ENCODE measurements around the gene ANGPTL4.
A peak's percentile ranks its signal among the peaks of the same experiment; 100 is the strongest.

ANGPTL4 gene

GRCh38 chr19:8360196-8360595 is 3.8 kb upstream of the ANGPTL4 start:
- Histone ChIP-seq H3F3A (ENCODE audit: insufficient read depth, low read length) (no peaks in the 10 kb centered on the region), H3K9ac (ENCODE audit: low read length) (no peak overlapping the region), H3K4me1 (ENCODE audit: low read length) (peaks cover 8% of the 10 kb centered on the region), H3K27me3 (replicated peaks; ENCODE audit: insufficient read depth, low read length) (peaks cover 23% of the 10 kb centered on the region), H3K9me3 (replicated peaks; ENCODE audit: insufficient read depth, low read length) (no peaks in the 10 kb centered on the region), H2AFZ (ENCODE audit: low read length) (no peak overlapping the region), H3K79me2 (ENCODE audit: low read length) (no peaks in the 10 kb centered on the region), H3K36me3 (replicated peaks; ENCODE audit: insufficient read depth, low read length) (no peaks in the 10 kb centered on the region), H4K20me1 (ENCODE audit: insufficient read depth, low read length) (no peaks in the 10 kb centered on the region), H3K4me2 (ENCODE audit: low read depth, low read length) (no peak overlapping the region), H3K27ac (ENCODE audit: low read length) (no peak overlapping the region), H3K9me2 (replicated peaks; ENCODE audit: insufficient read depth, low read length) (no peaks in the 10 kb centered on the region), H3K4me3 (ENCODE audit: low read length) (no peak overlapping the region)
- no peak for DNase-seq
- no peak for TF ChIP-seq CTCF (IDR thresholded peaks at IDR 0.05; ENCODE audit: low read length)
- no peak for TF ChIP-seq EZH2phosphoT487 (IDR thresholded peaks at IDR 0.05; ENCODE audit: low read length)
- TF ChIP-seq EZH2 (optimal IDR thresholded peaks at IDR 0.05; ENCODE audit: low read depth, low read length), result no peak

- H3K9ac ChIP-seq (ENCODE audit: low read length), result no peak overlapping the region
- no peaks in the 10 kb centered on the region for H3K79me2 ChIP-seq (ENCODE audit: low read length)
- no peaks in the 10 kb centered on the region for H3K36me3 ChIP-seq (replicated peaks; ENCODE audit: insufficient read depth, low read length)
- no peak overlapping the region for H3K27ac ChIP-seq (ENCODE audit: low read length)
- H2AFZ ChIP-seq (ENCODE audit: low read length), result no peak overlapping the region
- no peaks in the 10 kb centered on the region for H3K9me2 ChIP-seq (replicated peaks; ENCODE audit: insufficient read depth, low read length)
- peaks cover 8% of the 10 kb centered on the region for H3K4me1 ChIP-seq (ENCODE audit: low read length)
- H3F3A ChIP-seq (ENCODE audit: insufficient read depth, low read length), result no peaks in the 10 kb centered on the region
- DNase-seq, result peak; percentile 15
- no peak overlapping the region for H3K4me3 ChIP-seq (ENCODE audit: low read length)
- no peaks in the 10 kb centered on the region for H3K9me3 ChIP-seq (replicated peaks; ENCODE audit: insufficient read depth, low read length)
- no peaks in the 10 kb centered on the region for H4K20me1 ChIP-seq (ENCODE audit: insufficient read depth, low read length)
- H3K27me3 ChIP-seq (replicated peaks; ENCODE audit: insufficient read depth, low read length), result peaks cover 34% of the 10 kb centered on the region
- no peak for TF ChIP-seq EZH2phosphoT487 (IDR thresholded peaks at IDR 0.05; ENCODE audit: low read length)
- no peak for TF ChIP-seq EZH2 (optimal IDR thresholded peaks at IDR 0.05; ENCODE audit: low read depth, low read length)
- no peak for TF ChIP-seq CTCF (IDR thresholded peaks at IDR 0.05; ENCODE audit: low read length)
- peak overlapping the region; percentile 72 for H3K4me2 ChIP-seq (ENCODE audit: low read depth, low read length)
These were observed 1.8 kb upstream of the ANGPTL4 start for GRCh38 chr19:8361921-8362793.

GRCh38 chr19:8366121-8366581 is 2.2 kb downstream of the ANGPTL4 start:
- no peaks in the 10 kb centered on the region for H3F3A ChIP-seq (ENCODE audit: insufficient read depth, low read length)
- no peak overlapping the region for H3K4me2 ChIP-seq (ENCODE audit: low read depth, low read length)
- no peaks in the 10 kb centered on the region for H4K20me1 ChIP-seq (ENCODE audit: insufficient read depth, low read length)
- no peaks in the 10 kb centered on the region for H3K79me2 ChIP-seq (ENCODE audit: low read length)
- no peak overlapping the region for H3K27ac ChIP-seq (ENCODE audit: low read length)
- H3K36me3 ChIP-seq (replicated peaks; ENCODE audit: insufficient read depth, low read length), result no peaks in the 10 kb centered on the region
- TF ChIP-seq EZH2phosphoT487 (IDR thresholded peaks at IDR 0.05; ENCODE audit: low read length), result no peak
- no peak for TF ChIP-seq EZH2 (optimal IDR thresholded peaks at IDR 0.05; ENCODE audit: low read depth, low read length)
- TF ChIP-seq CTCF (IDR thresholded peaks at IDR 0.05; ENCODE audit: low read length), result no peak
- H3K9me3 ChIP-seq (replicated peaks; ENCODE audit: insufficient read depth, low read length), result no peaks in the 10 kb centered on the region
- H3K4me3 ChIP-seq (ENCODE audit: low read length), result no peak overlapping the region
- no peak overlapping the region for H3K9ac ChIP-seq (ENCODE audit: low read length)
- peaks cover 8% of the 10 kb centered on the region for H3K4me1 ChIP-seq (ENCODE audit: low read length)
- no peak overlapping the region for H2AFZ ChIP-seq (ENCODE audit: low read length)
- no peak for DNase-seq
- peaks cover 34% of the 10 kb centered on the region for H3K27me3 ChIP-seq (replicated peaks; ENCODE audit: insufficient read depth, low read length)
- no peaks in the 10 kb centered on the region for H3K9me2 ChIP-seq (replicated peaks; ENCODE audit: insufficient read depth, low read length)
